AG09309 (cell line): ENCODE results near the gene TMEM18.

Experiments used
- DNase-seq: peaks from one replicate; pipeline ENCODE4 v3.0.0-alpha.2; 2010; ENCODE audit warnings: low read depth
- H3K4me3 ChIP-seq: 2 replicates; pipeline ENCODE4 v1.5.1; 2011; ENCODE audit warnings: mild to moderate bottlenecking, low read depth, low read length, moderate library complexity; ENCODE audit not compliant: control insufficient read depth
- CTCF ChIP-seq: IDR thresholded peaks from 2 replicates; pipeline ENCODE4 v1.5.1; 2011; ENCODE audit warnings: mild to moderate bottlenecking, low read depth, low read length, inconsistent platforms; ENCODE audit not compliant: insufficient read depth, control insufficient read depth; ENCODE audit errors: missing control alignments

The TMEM18 gene

GRCh38 chr2:655626-656025 lies 21.6 kb downstream of the TMEM18 start:
- no peak for TF ChIP-seq CTCF
- H3K4me3 ChIP-seq, result no peak overlapping the region
- DNase-seq, result no peak

GRCh38 chr2:654896-655295 lies 22.3 kb downstream of the TMEM18 start:
- no peak overlapping the region for H3K4me3 ChIP-seq

GRCh38 chr2:653645-654425 lies 23.4 kb downstream of the TMEM18 start:
- DNase-seq, result no peak
- no peak for TF ChIP-seq CTCF
- no peak overlapping the region for H3K4me3 ChIP-seq

More at GRCh38 chr2:654896-655295, 22.3 kb downstream of the TMEM18 start:
- TF ChIP-seq CTCF, result no peak
- DNase-seq, result no peak

GRCh38 chr2:652881-653480 lies 24.2 kb downstream of the TMEM18 start:
- no peak for TF ChIP-seq CTCF
- no peak overlapping the region for H3K4me3 ChIP-seq
- DNase-seq, result no peak

GRCh38 chr2:651951-652373 lies 25.2 kb downstream of the TMEM18 start:
- no peak for DNase-seq
- TF ChIP-seq CTCF, result no peak
- H3K4me3 ChIP-seq, result no peak overlapping the region

- no peak overlapping the region for H3K4me3 ChIP-seq
- no peak for DNase-seq
- no peak for TF ChIP-seq CTCF
Measured at GRCh38 chr2:650343-651310, 26.6 kb downstream of the TMEM18 start.
